Activated CD8-positive, alpha-beta memory T cell treated with anti-CD3 and anti-CD28 coated beads for 4 hours (primary cell): ENCODE data around the gene HDC.

ENCODE experiments used
- DNase-seq, 2 donors: peaks; one replicate each; pipeline ENCODE4 v3.0.0-alpha.2; 2020; ENCODE audit warnings: low read depth in 2 of 2

Gene HDC

GRCh38 chr15:50265620-50266019 is at the start of gene HDC:
Gene HDC, minus strand, starts transcription at chr15:50265726. Its CDS starts 103 bp downstream, at chr15:50265623.
- no peak for DNase-seq

- no peak for DNase-seq
These were observed 47.1 kb upstream of the HDC start for GRCh38 chr15:50312636-50313035.

- DNase-seq = no peak
These were observed 42.3 kb upstream of the HDC start for GRCh38 chr15:50307799-50308198.

GRCh38 chr15:50304836-50305235 is 39.3 kb upstream of the HDC start:
- no peak for DNase-seq

GRCh38 chr15:50302581-50302980 is 37.1 kb upstream of the HDC start:
- DNase-seq = no peak

- no peak for DNase-seq
These were observed 32.8 kb upstream of the HDC start for GRCh38 chr15:50298340-50298739.

GRCh38 chr15:50295966-50296365 is 30.4 kb upstream of the HDC start:
- no peak for DNase-seq

GRCh38 chr15:50289749-50290148 is 24.2 kb upstream of the HDC start:
- no peak for DNase-seq

GRCh38 chr15:50287324-50288116 is 22.0 kb upstream of the HDC start:
- no peak for DNase-seq

- DNase-seq = no peak
These were observed 15.9 kb upstream of the HDC start for GRCh38 chr15:50281427-50281826.

- DNase-seq = no peak
These were observed 14.7 kb upstream of the HDC start for GRCh38 chr15:50280271-50280670.

- DNase-seq = no peak
These were observed 13.0 kb upstream of the HDC start for GRCh38 chr15:50278496-50278895.

- no peak for DNase-seq
These were observed 11.8 kb upstream of the HDC start for GRCh38 chr15:50277370-50277769.

GRCh38 chr15:50275908-50276307 is 10.4 kb upstream of the HDC start:
- no peak for DNase-seq

GRCh38 chr15:50275091-50275490 is 9.6 kb upstream of the HDC start:
- DNase-seq = no peak

- DNase-seq = no peak
These were observed 2.1 kb upstream of the HDC start for GRCh38 chr15:50267577-50267976.

- DNase-seq = peak; percentile 25 to 37
These were observed 3.0 kb downstream of the HDC start for GRCh38 chr15:50262533-50262932.

- no peak for DNase-seq
These were observed 3.5 kb downstream of the HDC start for GRCh38 chr15:50261981-50262380.

GRCh38 chr15:50260969-50261496 is 4.5 kb downstream of the HDC start:
- no peak for DNase-seq

- no peak for DNase-seq
These were observed 6.2 kb downstream of the HDC start for GRCh38 chr15:50259276-50259675.

GRCh38 chr15:50257924-50258323 is 7.6 kb downstream of the HDC start:
- no peak for DNase-seq

- no peak for DNase-seq
These were observed 8.2 kb downstream of the HDC start for GRCh38 chr15:50257332-50257731.

- DNase-seq = no peak
These were observed 9.1 kb downstream of the HDC start for GRCh38 chr15:50256188-50257041.
